ENCODE results near the gene SPAG8.
A peak's percentile ranks its signal among the peaks of the same experiment; 100 is the strongest.

The SPAG8 gene

DNA sequence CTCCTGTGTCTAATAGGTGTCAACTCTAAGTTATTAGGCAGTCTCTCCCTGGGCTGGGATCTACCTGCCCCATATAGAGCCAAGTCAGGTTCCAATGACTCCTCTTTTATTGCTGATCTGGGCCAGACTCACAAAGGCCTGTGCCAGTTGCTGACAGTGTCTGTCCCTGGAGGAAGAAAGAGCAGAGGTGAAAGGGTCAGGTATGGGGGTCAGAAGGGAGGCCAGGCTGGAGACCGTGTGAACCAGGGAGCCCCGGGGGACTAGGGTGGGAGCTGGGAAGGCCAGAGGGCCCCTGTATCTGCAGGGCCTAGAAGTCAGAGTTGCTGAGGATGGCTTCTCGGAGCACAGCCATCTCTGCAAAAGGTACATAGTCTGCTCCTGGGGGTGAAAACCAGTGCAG lies 6.3 kb upstream of the SPAG8 start:
- Histone ChIP-seq H3K27me3 (ENCODE audit: insufficient read depth, low read length) (no peaks in the 10 kb centered on the region), H3K9ac (ENCODE audit: low read depth, low read length) (no peak overlapping the region), H3K4me1 (ENCODE audit: insufficient read depth, low read length) (peaks cover 12% of the 10 kb centered on the region; the same call in 1 of the 2 replicates), H3K27ac (ENCODE audit: low read length) (no peak overlapping the region), H3K4me3 (ENCODE audit: low read length) (no peak overlapping the region), H3K9me3 (ENCODE audit: insufficient read depth, low read depth, low read length) (no peaks in the 10 kb centered on the region), H3K36me3 (ENCODE audit: insufficient read depth, low read depth, low read length) (no peaks in the 10 kb centered on the region)

DNA sequence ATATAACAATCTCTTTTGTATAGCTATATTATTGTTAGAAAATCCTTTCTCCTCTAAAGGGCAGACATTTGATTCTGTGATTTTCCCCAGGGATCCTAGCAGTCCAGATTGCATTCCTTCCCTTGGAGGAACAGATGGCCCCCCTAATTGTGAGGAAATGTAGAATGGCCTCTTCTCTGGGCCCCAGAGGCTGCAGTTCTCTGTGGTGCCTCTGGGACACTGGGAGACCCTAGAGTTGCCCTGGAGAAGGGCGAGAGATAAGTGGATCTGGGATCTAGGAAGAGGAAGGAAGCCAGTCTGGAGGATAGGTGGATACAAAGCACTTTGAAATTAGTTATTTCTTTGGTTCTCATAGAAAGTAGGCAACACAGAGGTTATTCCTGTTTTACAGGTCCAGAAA lies 4.6 kb upstream of the SPAG8 start:
- Histone ChIP-seq H3K36me3 (ENCODE audit: insufficient read depth, low read depth, low read length) (no peaks in the 10 kb centered on the region), H3K9me3 (ENCODE audit: insufficient read depth, low read depth, low read length) (no peaks in the 10 kb centered on the region), H3K4me1 (ENCODE audit: insufficient read depth, low read length) (peaks cover 11% of the 10 kb centered on the region; the same call in 1 of the 2 replicates), H3K27ac (ENCODE audit: low read length) (no peak overlapping the region), H3K4me3 (ENCODE audit: low read length) (no peak overlapping the region), H3K9ac (ENCODE audit: low read depth, low read length) (no peak overlapping the region), H3K27me3 (ENCODE audit: insufficient read depth, low read length) (no peaks in the 10 kb centered on the region)

DNA sequence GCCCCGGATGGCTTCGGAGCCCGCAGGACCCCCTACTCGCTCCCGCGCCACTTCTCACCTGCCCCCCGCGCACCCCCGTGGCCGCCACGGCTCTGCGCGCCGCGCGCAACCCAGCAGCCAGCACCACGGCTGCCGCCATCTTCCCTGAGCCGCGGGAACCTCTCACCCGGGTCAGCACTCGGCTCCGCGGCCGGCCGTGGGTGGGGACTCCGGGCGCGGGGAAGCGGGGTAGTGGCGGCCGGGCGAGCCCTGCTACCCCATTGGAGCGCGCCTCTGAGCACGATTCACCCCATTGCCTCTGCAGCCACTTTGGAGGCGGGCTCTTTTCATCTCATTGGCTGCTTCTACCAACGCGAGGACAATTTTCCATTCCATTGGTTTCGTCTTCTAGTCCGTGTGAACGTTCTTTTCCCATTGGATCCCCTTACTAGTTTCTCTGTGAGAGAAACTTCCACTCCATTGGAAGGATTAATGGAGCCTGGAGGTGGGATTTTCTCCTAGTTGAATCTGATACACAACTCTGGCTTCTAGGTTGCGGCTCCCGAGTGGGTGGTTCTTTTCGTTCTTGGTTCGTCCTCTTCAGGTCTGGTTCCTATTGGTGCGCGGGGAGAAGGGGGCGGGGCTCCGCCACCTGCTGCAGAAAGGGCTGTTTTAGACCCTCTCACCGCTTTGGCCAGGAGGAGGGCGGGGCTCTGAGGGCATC lies 2.9 kb upstream of the SPAG8 start, which contains the start of gene HINT2:
TSS of gene HINT2 (minus strand) at position 202 of the 703 bp plus-strand sequence. CDS start at position 139, 63 bp downstream.
- peak within 1 kb of the TSS; percentile 66 for H3K27ac ChIP-seq (ENCODE audit: low read length)
- no peaks in the 10 kb centered on the region for H3K9me3 ChIP-seq (ENCODE audit: insufficient read depth, low read depth, low read length)
- H3K4me3 ChIP-seq (ENCODE audit: low read length), result peak within 1 kb of the TSS; percentile 74
- H3K27me3 ChIP-seq (ENCODE audit: insufficient read depth, low read length), result no peaks in the 10 kb centered on the region
- H3K36me3 ChIP-seq (ENCODE audit: insufficient read depth, low read depth, low read length), result no peaks in the 10 kb centered on the region
- peak within 1 kb of the TSS; percentile 89; the same call in 1 of the 2 replicates for H3K9ac ChIP-seq (ENCODE audit: low read depth, low read length)
- H3K4me1 ChIP-seq (ENCODE audit: insufficient read depth, low read length), result peaks cover 11% of the 10 kb centered on the region; the same call in 1 of the 2 replicates

DNA sequence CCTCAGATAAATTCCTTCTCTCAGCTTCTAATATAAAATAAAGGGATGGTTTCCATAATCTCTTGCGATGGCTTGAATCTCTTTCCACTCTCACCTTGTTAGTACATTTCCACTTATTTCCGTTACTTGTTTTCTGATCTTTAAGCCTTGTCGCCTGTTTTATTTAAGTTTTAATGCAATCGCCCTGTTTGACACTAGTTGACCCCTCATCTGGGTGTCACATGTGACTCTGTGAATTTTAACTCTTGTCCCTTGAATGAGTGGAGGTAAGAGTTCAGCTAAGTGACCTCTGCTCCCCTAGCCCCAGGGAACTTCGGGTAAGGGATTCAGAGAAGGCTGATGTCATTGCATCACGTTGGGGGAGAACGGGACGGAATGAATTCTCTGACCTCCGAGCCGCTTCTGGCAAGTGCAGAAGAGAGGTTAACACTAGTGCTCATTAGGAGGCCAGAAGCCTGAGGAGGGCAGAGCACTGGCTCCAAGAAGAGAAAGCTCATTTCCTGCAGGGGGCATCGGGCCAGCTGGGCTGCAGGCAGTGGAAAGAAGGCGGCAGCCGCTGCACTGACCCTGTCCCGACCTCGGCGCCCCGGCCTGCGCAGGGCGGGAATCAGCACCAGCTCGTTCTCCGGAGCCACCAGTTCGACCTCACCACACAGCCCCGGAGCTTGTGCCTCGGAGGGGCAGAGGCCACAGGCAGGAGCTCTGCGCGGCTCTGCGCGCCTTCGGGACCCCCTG lies 2.2 kb upstream of the SPAG8 start:
- peak overlapping the region; percentile 74 for H3K4me3 ChIP-seq (ENCODE audit: low read length)
- peak overlapping the region; percentile 40 for H3K27ac ChIP-seq (ENCODE audit: low read length)
- no peaks in the 10 kb centered on the region; the same call in 1 of the 2 replicates for H3K36me3 ChIP-seq (ENCODE audit: insufficient read depth, low read depth, low read length)
- H3K27me3 ChIP-seq (ENCODE audit: insufficient read depth, low read length), result no peaks in the 10 kb centered on the region
- peak overlapping the region; percentile 89; the same call in 1 of the 2 replicates for H3K9ac ChIP-seq (ENCODE audit: low read depth, low read length)
- no peaks in the 10 kb centered on the region for H3K9me3 ChIP-seq (ENCODE audit: insufficient read depth, low read depth, low read length)
- peaks cover 11% of the 10 kb centered on the region; the same call in 1 of the 2 replicates for H3K4me1 ChIP-seq (ENCODE audit: insufficient read depth, low read length)

DNA sequence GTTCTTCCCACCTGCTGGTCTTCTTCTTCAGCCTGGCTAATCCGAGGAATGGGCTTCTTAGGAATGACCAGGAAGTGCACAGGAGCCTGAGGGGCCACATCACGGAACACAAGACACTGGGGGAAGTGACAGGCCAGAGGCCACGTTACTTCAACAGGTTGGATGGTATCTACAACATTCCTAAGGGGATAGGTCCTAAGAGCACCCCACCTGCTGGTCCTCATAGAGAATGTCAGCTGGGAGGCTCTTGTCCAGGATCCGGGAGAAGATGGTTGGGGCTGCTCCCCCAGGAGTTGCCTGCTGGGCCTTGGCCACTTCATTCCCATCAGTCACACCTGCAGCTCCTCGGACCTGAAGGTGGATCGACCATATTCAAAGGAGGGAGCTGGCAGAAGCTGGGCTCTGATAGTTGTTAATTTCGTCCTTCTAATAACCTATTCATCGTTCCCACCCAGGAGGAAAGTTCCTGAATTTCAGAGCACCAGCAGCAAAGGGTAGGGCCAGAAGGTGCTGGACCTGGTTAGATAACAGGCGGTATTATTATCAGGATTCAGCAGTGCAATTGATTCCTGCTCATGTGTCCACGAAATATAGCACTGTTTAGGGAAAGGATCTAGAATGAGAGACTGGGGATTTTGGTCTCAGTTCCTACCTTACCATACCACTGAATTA lies 1.5 kb upstream of the SPAG8 start:
- Histone ChIP-seq H3K4me3 (ENCODE audit: low read length) (peak overlapping the region; percentile 74; the same call in 1 of the 2 replicates), H3K27me3 (ENCODE audit: insufficient read depth, low read length) (no peaks in the 10 kb centered on the region), H3K9ac (ENCODE audit: low read depth, low read length) (peak overlapping the region; percentile 89; the same call in 1 of the 2 replicates), H3K4me1 (ENCODE audit: insufficient read depth, low read length) (peaks cover 11% of the 10 kb centered on the region; the same call in 1 of the 2 replicates), H3K36me3 (ENCODE audit: insufficient read depth, low read depth, low read length) (no peaks in the 10 kb centered on the region; the same call in 1 of the 2 replicates), H3K27ac (ENCODE audit: low read length) (no peak overlapping the region), H3K9me3 (ENCODE audit: insufficient read depth, low read depth, low read length) (no peaks in the 10 kb centered on the region)

DNA sequence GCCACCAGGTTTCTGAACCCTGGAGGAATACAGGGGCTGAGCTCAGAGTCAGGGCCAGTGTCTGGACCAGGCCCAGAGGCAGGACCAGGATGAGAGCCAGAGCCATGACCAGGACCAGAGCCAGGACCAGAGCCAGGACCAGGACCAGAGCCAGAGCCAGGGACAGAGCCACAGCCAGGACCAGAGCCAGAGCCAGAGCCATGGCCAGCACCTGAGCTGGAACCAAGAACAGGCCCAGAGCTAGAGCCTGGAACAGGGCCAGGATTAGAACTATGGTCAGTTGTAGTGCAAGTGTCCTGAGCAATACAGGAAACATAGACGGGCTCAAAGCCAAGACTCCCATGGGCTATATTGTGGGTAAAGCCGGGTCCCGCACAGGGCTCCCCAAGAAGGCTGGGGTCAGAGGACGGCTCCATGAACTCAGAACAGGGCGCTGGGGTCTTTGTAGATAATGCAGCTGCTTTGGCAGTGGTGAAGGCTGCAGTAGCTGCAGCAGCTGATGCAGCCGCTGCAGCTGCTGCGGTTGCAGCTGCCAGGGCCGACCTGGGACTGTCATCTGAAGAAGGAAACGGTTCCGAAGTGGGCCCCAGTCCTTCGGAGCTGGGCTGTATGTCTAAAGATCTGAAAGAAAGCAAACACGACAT lies 559 bp downstream of the SPAG8 start:
- Histone ChIP-seq H3K9me3 (ENCODE audit: insufficient read depth, low read depth, low read length) (no peaks in the 10 kb centered on the region), H3K27ac (ENCODE audit: low read length) (no peak overlapping the region), H3K4me1 (ENCODE audit: insufficient read depth, low read length) (peaks cover 11% of the 10 kb centered on the region; the same call in 1 of the 2 replicates), H3K9ac (ENCODE audit: low read depth, low read length) (no peak overlapping the region; the same call in 1 of the 2 replicates), H3K36me3 (ENCODE audit: insufficient read depth, low read depth, low read length) (peaks cover 11% of the 10 kb centered on the region; the same call in 1 of the 2 replicates), H3K27me3 (ENCODE audit: insufficient read depth, low read length) (no peaks in the 10 kb centered on the region), H3K4me3 (ENCODE audit: low read length) (peak overlapping the region; percentile 78)

DNA sequence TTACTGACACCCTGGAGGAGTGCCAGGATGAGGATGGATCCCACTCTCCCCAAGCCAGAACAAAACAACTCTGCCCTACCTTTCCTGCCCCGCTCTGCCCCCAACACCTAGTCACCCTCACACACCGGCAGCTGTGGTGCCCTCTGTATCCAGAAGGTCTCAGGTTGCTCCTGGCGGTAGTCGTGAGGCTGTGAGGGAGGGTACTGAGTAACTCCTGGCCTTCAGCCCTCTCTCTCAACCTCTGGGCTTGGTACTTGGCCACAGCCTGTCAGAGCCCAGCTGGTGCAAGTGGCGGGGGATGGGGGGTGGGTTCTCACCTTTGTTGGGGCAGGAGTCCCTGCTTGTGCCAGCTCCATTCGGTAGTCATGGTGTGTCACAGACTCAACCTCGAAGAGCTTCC lies 1.9 kb downstream of the SPAG8 start:
- H3K27ac ChIP-seq (ENCODE audit: low read length), result no peak overlapping the region
- no peak overlapping the region for H3K4me3 ChIP-seq (ENCODE audit: low read length)
- H3K4me1 ChIP-seq (ENCODE audit: insufficient read depth, low read length), result peaks cover 11% of the 10 kb centered on the region; the same call in 1 of the 2 replicates
- H3K36me3 ChIP-seq (ENCODE audit: insufficient read depth, low read depth, low read length), result peaks cover 24% of the 10 kb centered on the region; the same call in 1 of the 2 replicates
- H3K9me3 ChIP-seq (ENCODE audit: insufficient read depth, low read depth, low read length), result no peaks in the 10 kb centered on the region
- no peak overlapping the region for H3K9ac ChIP-seq (ENCODE audit: low read depth, low read length)
- H3K27me3 ChIP-seq (ENCODE audit: insufficient read depth, low read length), result no peaks in the 10 kb centered on the region

DNA sequence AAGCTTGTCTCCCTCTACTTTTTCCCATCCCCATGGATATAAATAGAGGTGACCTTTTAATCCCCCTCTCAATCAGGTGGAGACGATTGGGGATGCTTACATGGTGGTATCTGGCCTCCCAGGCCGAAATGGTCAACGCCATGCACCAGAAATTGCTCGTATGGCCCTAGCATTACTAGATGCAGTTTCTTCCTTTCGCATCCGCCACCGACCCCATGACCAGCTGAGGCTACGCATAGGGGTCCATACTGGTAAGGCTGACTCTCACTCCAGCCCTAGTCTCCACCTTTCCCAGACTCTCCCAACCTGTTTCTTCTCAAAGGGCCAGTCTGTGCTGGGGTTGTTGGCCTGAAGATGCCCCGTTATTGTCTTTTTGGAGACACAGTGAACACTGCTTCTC lies 3.6 kb downstream of the SPAG8 start:
- Histone ChIP-seq H3K9ac (ENCODE audit: low read depth, low read length) (no peak overlapping the region), H3K9me3 (ENCODE audit: insufficient read depth, low read depth, low read length) (no peaks in the 10 kb centered on the region), H3K4me1 (ENCODE audit: insufficient read depth, low read length) (peaks cover 3% of the 10 kb centered on the region; the same call in 1 of the 2 replicates), H3K27me3 (ENCODE audit: insufficient read depth, low read length) (no peaks in the 10 kb centered on the region), H3K36me3 (ENCODE audit: insufficient read depth, low read depth, low read length) (peaks cover 24% of the 10 kb centered on the region; the same call in 1 of the 2 replicates), H3K27ac (ENCODE audit: low read length) (no peak overlapping the region), H3K4me3 (ENCODE audit: low read length) (no peak overlapping the region)

DNA sequence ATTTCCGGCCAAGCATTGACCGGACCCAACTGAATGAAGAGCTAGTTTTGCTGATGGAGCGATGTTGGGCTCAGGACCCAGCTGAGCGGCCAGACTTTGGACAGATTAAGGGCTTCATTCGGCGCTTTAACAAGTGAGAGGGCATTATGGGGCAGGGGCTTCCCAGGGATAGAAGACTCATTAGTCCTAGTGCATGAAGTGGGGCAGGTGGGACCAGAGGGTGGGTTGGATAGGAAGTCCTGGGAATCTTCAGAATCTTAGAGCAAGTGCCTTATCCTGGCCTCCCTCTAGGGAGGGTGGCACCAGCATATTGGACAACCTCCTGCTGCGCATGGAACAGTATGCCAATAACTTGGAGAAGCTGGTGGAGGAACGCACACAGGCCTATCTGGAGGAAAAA lies 6.0 kb downstream of the SPAG8 start:
- Histone ChIP-seq H3K9me3 (ENCODE audit: insufficient read depth, low read depth, low read length) (no peaks in the 10 kb centered on the region), H3K4me1 (ENCODE audit: insufficient read depth, low read length) (no peaks in the 10 kb centered on the region), H3K4me3 (ENCODE audit: low read length) (no peak overlapping the region), H3K27ac (ENCODE audit: low read length) (no peak overlapping the region), H3K9ac (ENCODE audit: low read depth, low read length) (no peak overlapping the region), H3K36me3 (ENCODE audit: insufficient read depth, low read depth, low read length) (peaks cover 30% of the 10 kb centered on the region; the same call in 1 of the 2 replicates), H3K27me3 (ENCODE audit: insufficient read depth, low read length) (no peaks in the 10 kb centered on the region)

DNA sequence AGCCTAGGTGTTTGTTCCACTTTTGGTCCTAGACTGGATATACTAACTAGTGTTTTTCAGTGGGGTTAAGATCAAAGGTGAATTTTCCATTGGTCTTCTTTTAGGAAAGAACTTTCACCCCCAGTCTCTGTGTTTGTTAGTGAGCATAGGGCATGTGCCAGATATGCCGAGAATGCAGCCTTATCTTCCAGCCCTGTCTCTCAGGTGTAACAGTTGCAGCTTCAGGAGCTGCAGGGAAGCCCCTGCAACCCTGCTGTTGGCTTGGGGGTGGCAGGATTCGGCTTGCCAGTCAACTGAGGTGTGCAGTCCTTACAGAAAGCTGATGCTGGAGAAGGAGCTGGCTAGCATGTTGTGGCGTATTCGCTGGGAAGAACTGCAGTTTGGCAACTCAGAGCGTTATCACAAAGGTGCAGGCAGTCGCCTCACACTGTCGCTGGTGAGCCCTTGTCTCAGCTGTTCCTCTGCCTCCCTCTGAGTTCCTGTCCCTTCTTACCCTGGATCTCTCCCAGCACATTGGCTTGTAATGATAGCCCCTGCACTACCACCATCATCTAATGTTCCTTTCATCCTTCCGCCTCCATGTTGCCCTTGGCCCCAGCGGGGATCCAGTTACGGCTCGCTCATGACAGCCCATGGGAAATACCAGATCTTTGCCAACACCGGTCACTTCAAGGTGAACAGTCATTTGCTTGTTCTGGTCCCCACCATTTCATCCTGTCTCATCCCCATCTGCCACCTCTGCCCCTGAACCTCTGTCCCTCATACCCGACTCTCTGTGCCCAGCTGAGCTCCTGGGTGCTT lies 10.5 kb downstream of the SPAG8 start:
- Histone ChIP-seq H3K9me3 (ENCODE audit: insufficient read depth, low read depth, low read length) (no peaks in the 10 kb centered on the region), H3K27ac (ENCODE audit: low read length) (no peak overlapping the region), H3K36me3 (ENCODE audit: insufficient read depth, low read depth, low read length) (peaks cover 21% of the 10 kb centered on the region; the same call in 1 of the 2 replicates), H3K9ac (ENCODE audit: low read depth, low read length) (no peak overlapping the region), H3K27me3 (ENCODE audit: insufficient read depth, low read length) (no peaks in the 10 kb centered on the region), H3K4me3 (ENCODE audit: low read length) (no peak overlapping the region), H3K4me1 (ENCODE audit: insufficient read depth, low read length) (no peaks in the 10 kb centered on the region)
